GM12891 (cell line): ENCODE results near the gene CD47.

ENCODE experiments used
- PAX5 ChIP-seq: IDR thresholded peaks from 2 replicates; pipeline ENCODE4 v1.6.1; 2011; ENCODE audit warnings: low read length, moderate library complexity, mild to moderate bottlenecking; ENCODE audit not compliant: insufficient read depth, severe bottlenecking
- POLR2A ChIP-seq: IDR thresholded peaks from 2 replicates; pipeline ENCODE4 v1.6.1; 2011; ENCODE audit warnings: low read depth, low read length, control low read depth
- POLR2AphosphoS5 ChIP-seq: IDR thresholded peaks from 2 replicates; pipeline ENCODE4 v1.6.1; 2011; ENCODE audit warnings: low read depth, low read length, control low read depth
- POU2F2 ChIP-seq: IDR thresholded peaks from 2 replicates; pipeline ENCODE4 v1.6.1; 2011; ENCODE audit warnings: low read depth, mild to moderate bottlenecking, control low read depth, low read length, moderate library complexity
- SPI1 ChIP-seq: IDR thresholded peaks from 2 replicates; pipeline ENCODE4 v1.6.1; 2011; ENCODE audit warnings: low read depth, low read length, control low read depth
- TAF1 ChIP-seq: IDR thresholded peaks from 2 replicates; pipeline ENCODE4 v1.6.1; 2011; ENCODE audit warnings: low read depth, low read length, control low read depth

DNA sequence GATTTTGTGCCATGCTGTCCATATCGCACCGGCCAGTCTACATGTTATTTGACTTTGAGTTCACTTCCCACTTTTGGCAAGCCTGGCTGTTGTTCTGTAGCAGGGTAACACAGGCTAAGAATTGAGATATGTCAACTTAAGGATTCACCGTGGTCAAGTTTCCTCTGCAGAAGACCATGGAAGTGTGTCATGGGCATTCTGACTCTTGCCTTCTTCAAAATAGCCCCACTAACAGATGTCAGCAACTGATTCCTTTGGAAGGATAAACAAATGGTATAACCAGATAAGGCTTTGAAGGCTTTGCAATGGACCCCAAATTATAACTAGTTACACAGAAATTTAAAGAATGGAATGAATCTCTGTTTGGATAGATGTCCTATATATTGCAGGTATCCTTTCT lies 20.1 kb upstream of the CD47 start:
- no peak for TF ChIP-seq POLR2A
- TF ChIP-seq POLR2AphosphoS5, result no peak
- no peak for TF ChIP-seq PAX5
- TF ChIP-seq TAF1, result no peak
- TF ChIP-seq POU2F2, result no peak
- TF ChIP-seq SPI1, result no peak
